ENCODE results near the gene FRMD1. TPM values are rescaled to one million over a fixed set of nuclear protein-coding genes. Genes with fewer than 3 reads are reported as not detected.

The FRMD1 gene
- total RNA-seq, 6 donors from 2014 or later: not detected

- 82 to 86% methylated on average over 20 to 21 of the region's 22 CpGs for WGBS, 2 donors
- H3K4me1 ChIP-seq: peaks cover 4 to 15% (median 8%) of the 10 kb centered on the region in 4 donors
- H3K27me3 ChIP-seq: peaks cover 0 to 21% (median 11%) of the 10 kb centered on the region in 4 donors
- ATAC-seq (ENCODE audit: low FRiP score in 2 of 2) (no peak), DNase-seq (peak in 1 of 2 donors; percentile 53)
- no peak overlapping the region for H3K27ac ChIP-seq
- H3K36me3 ChIP-seq: no peaks in the 10 kb centered on the region
- H3K9me3 ChIP-seq: no peaks in the 10 kb centered on the region
- no peak overlapping the region for H3K4me3 ChIP-seq
- TF ChIP-seq POLR2A (IDR thresholded peaks at IDR 0.05) (no peak), EP300 (IDR thresholded peaks at IDR 0.05) (no peak), POLR2AphosphoS5 (IDR thresholded peaks at IDR 0.05) (no peak), CTCF (IDR thresholded peaks at IDR 0.05) (no peak)
These were observed 18.8 kb upstream of the FRMD1 start for GRCh38 chr6:168097621-168098430.

- Histone ChIP-seq H3K4me1 (peaks cover 4 to 15% (median 8%) of the 10 kb centered on the region in 4 donors), H3K4me3 (no peak overlapping the region), H3K27me3 (peaks cover 0 to 21% (median 11%) of the 10 kb centered on the region in 4 donors), H3K36me3 (no peaks in the 10 kb centered on the region), H3K27ac (no peak overlapping the region), H3K9me3 (peaks cover 0 to 5% (median 2%) of the 10 kb centered on the region in 4 donors)
- TF ChIP-seq EP300 (IDR thresholded peaks at IDR 0.05) (no peak), POLR2AphosphoS5 (IDR thresholded peaks at IDR 0.05) (no peak), CTCF (IDR thresholded peaks at IDR 0.05) (no peak), POLR2A (IDR thresholded peaks at IDR 0.05) (no peak)
- 95 to 100% methylated on average over 4 to 8 of the region's 10 CpGs for WGBS, 2 donors
- peak in 1 of 2 donors; percentile 70 for DNase-seq
- ATAC-seq (ENCODE audit: low FRiP score in 2 of 2): peak in 1 of 2 donors; percentile 4
These were observed 18.2 kb upstream of the FRMD1 start for GRCh38 chr6:168097221-168097620.

GRCh38 chr6:168096271-168096764 lies 17.3 kb upstream of the FRMD1 start:
- Histone ChIP-seq H3K4me3 (no peak overlapping the region), H3K9me3 (peaks cover 0 to 6% (median 4%) of the 10 kb centered on the region in 4 donors), H3K36me3 (no peaks in the 10 kb centered on the region), H3K27me3 (peaks cover 0 to 16% (median 6%) of the 10 kb centered on the region in 4 donors), H3K4me1 (peaks cover 3 to 7% (median 3%) of the 10 kb centered on the region in 4 donors), H3K27ac (no peak overlapping the region)
- no peak for TF ChIP-seq POLR2AphosphoS5 (IDR thresholded peaks at IDR 0.05)
- TF ChIP-seq EP300 (IDR thresholded peaks at IDR 0.05): no peak
- TF ChIP-seq POLR2A (IDR thresholded peaks at IDR 0.05): no peak
- no peak for TF ChIP-seq CTCF (IDR thresholded peaks at IDR 0.05)
- DNase-seq (peak in 1 of 2 donors; percentile 58), ATAC-seq (ENCODE audit: low FRiP score in 2 of 2) (no peak)
- WGBS, 2 donors: 83 to 85% methylated on average over 2 to 12 of the region's 13 CpGs

- TF ChIP-seq POLR2AphosphoS5 (IDR thresholded peaks at IDR 0.05) (no peak), EP300 (IDR thresholded peaks at IDR 0.05) (no peak), CTCF (IDR thresholded peaks at IDR 0.05) (no peak), POLR2A (IDR thresholded peaks at IDR 0.05) (no peak)
- H3K27ac ChIP-seq: no peak overlapping the region
- ATAC-seq (ENCODE audit: low FRiP score in 2 of 2): no peak
- WGBS, 2 donors: 90 to 91% methylated on average over 14 of the region's 14 CpGs
- peaks cover 0 to 10% (median 2%) of the 10 kb centered on the region in 4 donors for H3K27me3 ChIP-seq
- DNase-seq: peak in 1 of 2 donors; percentile 71
- H3K9me3 ChIP-seq: peaks cover 0 to 6% (median 4%) of the 10 kb centered on the region in 4 donors
- peaks cover 0 to 2% (median 0%) of the 10 kb centered on the region in 4 donors for H3K4me1 ChIP-seq
- no peak overlapping the region for H3K4me3 ChIP-seq
- no peaks in the 10 kb centered on the region for H3K36me3 ChIP-seq
These were observed 16.8 kb upstream of the FRMD1 start for GRCh38 chr6:168095716-168096250.

Measured in upper lobe of left lung (tissue), 6 donors.